ENCODE data around the gene R3HDM4.
"Not testable (repeated sequence)": the region's sequence is repeated elsewhere in the genome, so short reads cannot be mapped to it uniquely, and the experiment has no call there.

Gene R3HDM4

GRCh38 chr19:884420-885211 lies 28.4 kb downstream of the R3HDM4 start:
- TF ChIP-seq, protein P1, sequence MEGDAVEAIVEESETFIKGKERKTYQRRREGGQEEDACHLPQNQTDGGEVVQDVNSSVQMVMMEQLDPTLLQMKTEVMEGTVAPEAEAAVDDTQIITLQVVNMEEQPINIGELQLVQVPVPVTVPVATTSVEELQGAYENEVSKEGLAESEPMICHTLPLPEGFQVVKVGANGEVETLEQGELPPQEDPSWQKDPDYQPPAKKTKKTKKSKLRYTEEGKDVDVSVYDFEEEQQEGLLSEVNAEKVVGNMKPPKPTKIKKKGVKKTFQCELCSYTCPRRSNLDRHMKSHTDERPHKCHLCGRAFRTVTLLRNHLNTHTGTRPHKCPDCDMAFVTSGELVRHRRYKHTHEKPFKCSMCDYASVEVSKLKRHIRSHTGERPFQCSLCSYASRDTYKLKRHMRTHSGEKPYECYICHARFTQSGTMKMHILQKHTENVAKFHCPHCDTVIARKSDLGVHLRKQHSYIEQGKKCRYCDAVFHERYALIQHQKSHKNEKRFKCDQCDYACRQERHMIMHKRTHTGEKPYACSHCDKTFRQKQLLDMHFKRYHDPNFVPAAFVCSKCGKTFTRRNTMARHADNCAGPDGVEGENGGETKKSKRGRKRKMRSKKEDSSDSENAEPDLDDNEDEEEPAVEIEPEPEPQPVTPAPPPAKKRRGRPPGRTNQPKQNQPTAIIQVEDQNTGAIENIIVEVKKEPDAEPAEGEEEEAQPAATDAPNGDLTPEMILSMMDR (IDR thresholded peaks at IDR 0.05; ENCODE audit: low read depth, low read length, missing control alignments): no peak
- H3K4me3 ChIP-seq (replicated peaks; ENCODE audit: low read depth, low read length): no peak overlapping the region
- no peak for DNase-seq (ENCODE audit: extremely low read depth, low read depth)

DNA sequence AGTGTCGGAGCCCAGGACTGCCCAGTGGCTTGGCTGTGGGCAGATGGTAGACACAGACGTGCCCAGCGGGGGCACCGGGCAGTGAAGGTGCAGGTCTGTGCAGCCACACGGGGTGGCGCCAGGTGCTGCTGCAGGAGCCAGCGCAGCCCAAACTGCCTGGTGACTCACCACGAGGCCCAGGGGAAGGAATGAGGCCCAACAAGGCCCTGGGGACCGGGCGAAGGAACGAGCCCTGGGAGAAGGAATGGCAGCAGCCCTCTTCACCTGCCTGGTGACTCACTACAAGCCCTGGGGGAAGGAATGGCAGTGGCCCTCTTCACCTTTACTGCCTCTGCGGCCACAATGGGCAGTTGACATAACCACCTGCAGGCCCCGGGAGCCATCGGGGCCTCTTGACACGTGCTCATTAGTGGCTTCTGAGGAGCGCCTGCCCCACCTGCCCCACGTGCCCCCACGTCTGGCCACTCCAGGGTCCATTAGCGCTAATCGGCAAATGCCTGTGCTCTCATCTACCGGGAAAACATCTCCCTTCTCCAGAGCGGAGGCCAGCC lies 29.3 kb downstream of the R3HDM4 start:
- DNase-seq (ENCODE audit: extremely low read depth, low read depth): no peak
- H3K4me3 ChIP-seq (replicated peaks; ENCODE audit: low read depth, low read length): no peak overlapping the region
- TF ChIP-seq, protein P1 (IDR thresholded peaks at IDR 0.05; ENCODE audit: low read depth, low read length, missing control alignments): no peak

DNA sequence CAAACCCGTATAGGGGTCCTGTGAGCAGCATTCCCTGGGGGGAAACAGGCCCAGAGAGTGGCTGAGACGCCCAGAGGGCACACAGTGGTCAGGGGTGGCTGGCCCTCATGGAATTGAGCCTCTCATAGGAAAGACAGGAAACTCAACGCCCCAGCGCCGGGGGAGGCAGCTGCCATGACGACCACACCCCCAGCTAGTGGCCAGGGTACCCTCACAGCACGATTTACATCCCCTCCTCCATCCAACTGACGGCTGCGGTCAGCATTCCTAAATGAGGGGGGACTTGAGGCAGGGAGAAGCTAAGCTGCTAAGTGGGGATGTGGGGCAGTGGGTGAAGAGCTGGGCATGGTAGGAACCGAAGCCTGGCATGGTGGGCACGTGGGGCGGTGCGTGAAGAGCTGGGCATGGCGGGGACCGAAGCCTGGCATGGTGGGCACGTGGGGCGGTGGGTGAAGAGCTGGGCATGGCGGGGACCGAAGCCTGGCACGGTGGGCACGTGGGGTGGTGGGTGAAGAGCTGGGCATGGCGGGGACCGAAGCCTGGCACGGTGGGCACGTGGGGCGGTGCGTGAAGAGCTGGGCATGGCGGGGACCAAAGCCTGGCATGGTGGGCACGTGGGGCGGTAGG lies 30.0 kb downstream of the R3HDM4 start:
- H3K4me3 ChIP-seq (replicated peaks; ENCODE audit: low read depth, low read length): no peak overlapping the region
- TF ChIP-seq, protein P1 (IDR thresholded peaks at IDR 0.05; ENCODE audit: low read depth, low read length, missing control alignments): no peak

DNA sequence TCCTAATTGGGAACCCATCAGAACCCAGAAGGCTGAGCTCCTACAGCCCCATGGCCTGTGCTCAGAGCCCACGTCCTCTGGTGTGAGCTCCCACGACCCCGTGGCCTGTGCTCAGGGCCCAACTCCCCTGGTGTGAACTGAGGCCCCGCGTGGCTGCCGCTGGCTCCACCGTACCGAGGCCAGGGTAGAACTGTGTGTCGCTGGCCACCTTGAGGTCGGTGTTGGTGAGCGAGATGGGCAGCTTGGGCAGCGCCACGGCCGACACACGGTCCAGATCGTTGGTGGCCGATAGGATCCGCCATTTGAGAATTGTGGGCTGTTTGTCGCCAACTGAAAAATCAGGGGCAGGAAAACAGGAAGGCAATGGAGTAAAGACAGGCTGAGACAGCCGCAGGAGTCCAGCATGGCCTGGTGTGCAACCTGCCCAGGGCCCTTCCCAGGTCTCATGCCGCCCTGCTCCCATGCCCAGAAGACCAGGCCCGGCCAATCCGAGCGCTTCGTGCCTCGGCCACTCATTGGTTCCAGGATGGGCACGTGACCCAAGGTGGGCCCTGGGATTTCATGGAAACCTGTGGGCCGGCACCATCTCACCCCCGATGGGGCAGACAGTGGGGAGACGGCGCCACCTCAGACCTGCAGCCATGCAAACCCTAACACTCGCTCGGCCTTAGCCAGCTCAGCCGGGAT lies 31.5 kb downstream of the R3HDM4 start:
- no peak overlapping the region for H3K4me3 ChIP-seq (replicated peaks; ENCODE audit: low read depth, low read length)
- no peak for DNase-seq (ENCODE audit: extremely low read depth, low read depth)
- TF ChIP-seq, protein P1 (IDR thresholded peaks at IDR 0.05; ENCODE audit: low read depth, low read length, missing control alignments): no peak

More for the DNA sequence above, 30.0 kb downstream of the R3HDM4 start:
- no peak for DNase-seq (ENCODE audit: extremely low read depth, low read depth)

- DNase-seq (ENCODE audit: extremely low read depth, low read depth): no peak
- TF ChIP-seq, protein P1 (IDR thresholded peaks at IDR 0.05; ENCODE audit: low read depth, low read length, missing control alignments): no peak
- H3K4me3 ChIP-seq (replicated peaks; ENCODE audit: low read depth, low read length): no peak overlapping the region
Measured at GRCh38 chr19:879711-880438, 33.1 kb downstream of the R3HDM4 start.

DNA sequence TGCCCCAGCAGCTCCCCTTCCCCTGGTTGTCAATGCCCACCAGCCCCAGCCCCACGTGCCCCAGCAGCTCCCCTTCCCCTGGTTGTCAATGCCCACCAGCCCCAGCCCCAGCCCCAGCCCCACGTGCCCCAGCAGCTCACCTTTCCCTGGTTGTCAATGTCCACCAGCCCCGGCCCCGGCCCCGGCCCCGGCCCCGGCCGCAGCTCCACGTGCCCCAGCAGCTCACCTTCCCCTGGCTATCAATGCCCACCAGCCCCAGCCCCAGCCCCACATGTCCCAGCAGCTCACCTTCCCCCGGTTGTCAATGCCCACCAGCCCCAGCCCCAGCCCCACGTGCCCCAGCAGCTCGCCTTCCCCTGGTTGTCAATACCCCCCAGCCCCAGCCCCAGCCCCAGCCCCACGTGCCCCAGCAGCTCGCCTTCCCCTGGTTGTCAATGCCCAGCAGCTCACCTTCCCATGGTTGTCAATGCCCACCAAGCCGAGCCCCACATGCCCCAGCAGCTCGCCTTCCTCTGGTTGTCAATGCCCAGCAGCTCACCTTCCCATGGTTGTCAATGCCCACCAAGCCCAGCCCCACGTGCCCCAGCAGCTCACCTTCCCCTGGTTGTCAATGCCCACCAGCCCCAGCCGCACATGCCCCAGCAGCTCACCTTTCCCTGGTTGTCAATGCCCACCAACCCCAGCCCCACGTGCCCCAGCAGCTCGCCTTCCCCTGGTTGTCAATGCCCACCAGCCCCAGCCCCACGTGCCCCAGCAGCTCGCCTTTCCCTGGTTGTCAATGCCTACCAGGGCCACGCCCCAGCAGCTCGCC lies 34.1 kb downstream of the R3HDM4 start:
- DNase-seq (ENCODE audit: extremely low read depth, low read depth); H3K4me3 ChIP-seq (replicated peaks; ENCODE audit: low read depth, low read length): not testable (repeated sequence)

DNA sequence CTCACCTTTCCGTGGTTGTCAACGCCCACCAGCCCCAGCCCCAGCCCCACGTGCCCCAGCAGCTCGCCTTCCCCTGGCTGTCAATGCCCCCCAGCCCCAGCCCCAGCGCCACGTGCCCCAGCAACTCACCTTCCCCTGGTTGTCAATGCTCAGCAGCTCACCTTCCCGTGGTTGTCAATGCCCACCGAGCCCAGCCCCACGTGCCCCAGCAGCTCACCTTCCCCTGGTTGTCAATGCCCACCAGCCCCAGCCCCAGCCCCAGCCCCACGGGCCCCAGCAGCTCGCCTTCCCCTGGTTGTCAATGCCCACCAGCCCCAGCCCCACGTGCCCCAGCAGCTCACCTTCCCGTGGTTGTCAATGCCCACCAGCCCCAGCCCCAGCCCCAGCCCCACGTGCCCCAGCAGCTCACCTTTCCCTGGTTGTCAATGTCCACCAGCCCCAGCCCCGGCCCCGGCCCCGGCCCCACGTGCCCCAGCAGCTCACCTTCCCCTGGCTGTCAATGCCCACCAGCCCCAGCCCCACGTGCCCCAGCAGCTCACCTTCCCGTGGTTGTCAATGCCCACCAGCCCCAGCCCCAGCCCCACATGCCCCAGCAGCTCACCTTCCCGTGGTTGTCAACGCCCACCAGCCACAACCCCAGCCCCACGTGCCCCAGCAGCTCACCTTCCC lies 34.9 kb downstream of the R3HDM4 start:
- DNase-seq (ENCODE audit: extremely low read depth, low read depth): not testable (repeated sequence)

More for the DNA sequence above, 34.9 kb downstream of the R3HDM4 start:
- not testable (repeated sequence) for H3K4me3 ChIP-seq (replicated peaks; ENCODE audit: low read depth, low read length)

Data from HFF-Myc (cell line).